ENCODE measurements around the gene OR11A1. TPM values are rescaled to one million over a fixed set of nuclear protein-coding genes. Genes with fewer than 3 reads are reported as not detected.

The OR11A1 gene
- not detected for total RNA-seq (2021; fragmentation: NEBNext Ultra II Directional; extraction: Animal tissue kit (Norgen Biotek cat#: 25700))
- long read RNA-seq: 0 reads

DNA sequence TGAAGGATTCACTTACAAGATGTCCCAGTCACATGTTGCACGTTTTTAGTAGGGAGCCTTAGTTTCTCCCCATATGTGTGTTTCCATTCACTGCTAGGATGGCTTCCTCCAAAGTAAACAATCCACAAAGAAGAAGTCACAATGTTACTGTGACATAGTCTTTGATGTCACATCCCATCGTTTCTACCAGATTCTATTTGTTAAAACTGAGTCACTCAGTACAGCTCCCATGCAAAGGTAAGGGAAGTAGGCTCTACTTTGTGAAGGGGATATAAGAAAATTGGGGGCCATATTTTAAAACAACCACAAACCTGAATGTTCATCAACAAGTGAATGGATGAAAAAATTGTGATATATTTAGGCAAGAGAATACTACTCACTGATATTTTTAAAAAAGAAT, at the start of gene OR11A1, which contains the start of gene OR2H1:
OR11A1 (minus strand) TSS at position 101 of the 400 bp plus-strand sequence. CDS start 29,430 bp downstream, outside the sequence.
OR2H1 (plus strand) TSS at position 185 of the 400 bp plus-strand sequence. CDS start 4,615 bp downstream, outside the sequence.
- DNase-seq: no peak
- Mint-ChIP-seq H3K4me3 (no peak within 1 kb of the TSS), H3K36me3 (ENCODE audit: low read depth) (0 out of 2 replicates have a peak, but pooled peaks cover under 1% of the 10 kb centered on the region), H3K4me1 (ENCODE audit: low read depth) (no peaks in the 10 kb centered on the region), H3K9me3 (peaks cover 23% of the 10 kb centered on the region), H3K27ac (no peak within 1 kb of the TSS), H3K27me3 (ENCODE audit: insufficient read depth) (no peaks in the 10 kb centered on the region)
- TF ChIP-seq, protein P1, sequence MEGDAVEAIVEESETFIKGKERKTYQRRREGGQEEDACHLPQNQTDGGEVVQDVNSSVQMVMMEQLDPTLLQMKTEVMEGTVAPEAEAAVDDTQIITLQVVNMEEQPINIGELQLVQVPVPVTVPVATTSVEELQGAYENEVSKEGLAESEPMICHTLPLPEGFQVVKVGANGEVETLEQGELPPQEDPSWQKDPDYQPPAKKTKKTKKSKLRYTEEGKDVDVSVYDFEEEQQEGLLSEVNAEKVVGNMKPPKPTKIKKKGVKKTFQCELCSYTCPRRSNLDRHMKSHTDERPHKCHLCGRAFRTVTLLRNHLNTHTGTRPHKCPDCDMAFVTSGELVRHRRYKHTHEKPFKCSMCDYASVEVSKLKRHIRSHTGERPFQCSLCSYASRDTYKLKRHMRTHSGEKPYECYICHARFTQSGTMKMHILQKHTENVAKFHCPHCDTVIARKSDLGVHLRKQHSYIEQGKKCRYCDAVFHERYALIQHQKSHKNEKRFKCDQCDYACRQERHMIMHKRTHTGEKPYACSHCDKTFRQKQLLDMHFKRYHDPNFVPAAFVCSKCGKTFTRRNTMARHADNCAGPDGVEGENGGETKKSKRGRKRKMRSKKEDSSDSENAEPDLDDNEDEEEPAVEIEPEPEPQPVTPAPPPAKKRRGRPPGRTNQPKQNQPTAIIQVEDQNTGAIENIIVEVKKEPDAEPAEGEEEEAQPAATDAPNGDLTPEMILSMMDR (IDR thresholded peaks at IDR 0.05): no peak

GRCh38 chr6:29506446-29507067, 49.7 kb upstream of the OR11A1 start:
- Mint-ChIP-seq H3K4me1 (ENCODE audit: low read depth) (no peaks in the 10 kb centered on the region), H3K9me3 (peaks cover 46% of the 10 kb centered on the region), H3K4me3 (no peak overlapping the region), H3K27ac (no peak overlapping the region), H3K36me3 (ENCODE audit: low read depth) (no peaks in the 10 kb centered on the region; the same call in 1 of the 2 replicates), H3K27me3 (ENCODE audit: insufficient read depth) (peaks cover 2% of the 10 kb centered on the region; the same call in 1 of the 2 replicates)
- no peak for DNase-seq
- TF ChIP-seq, protein P1 (IDR thresholded peaks at IDR 0.05): no peak

GRCh38 chr6:29505808-29506207, 48.9 kb upstream of the OR11A1 start:
- H3K4me3 Mint-ChIP-seq: no peak overlapping the region
- H3K4me1 Mint-ChIP-seq (ENCODE audit: low read depth): no peaks in the 10 kb centered on the region
- peaks cover 42% of the 10 kb centered on the region for H3K9me3 Mint-ChIP-seq
- no peaks in the 10 kb centered on the region; the same call in 1 of the 2 replicates for H3K36me3 Mint-ChIP-seq (ENCODE audit: low read depth)
- H3K27me3 Mint-ChIP-seq (ENCODE audit: insufficient read depth): peaks cover 2% of the 10 kb centered on the region; the same call in 1 of the 2 replicates
- no peak for DNase-seq
- TF ChIP-seq, protein P1 (IDR thresholded peaks at IDR 0.05): no peak
- H3K27ac Mint-ChIP-seq: no peak overlapping the region

GRCh38 chr6:29504961-29505360, 48.1 kb upstream of the OR11A1 start:
- H3K36me3 Mint-ChIP-seq (ENCODE audit: low read depth): no peaks in the 10 kb centered on the region; the same call in 1 of the 2 replicates
- no peak overlapping the region for H3K27ac Mint-ChIP-seq
- no peak overlapping the region for H3K4me3 Mint-ChIP-seq
- no peaks in the 10 kb centered on the region for H3K4me1 Mint-ChIP-seq (ENCODE audit: low read depth)
- TF ChIP-seq, protein P1 (IDR thresholded peaks at IDR 0.05): no peak
- peaks cover 45% of the 10 kb centered on the region for H3K9me3 Mint-ChIP-seq
- H3K27me3 Mint-ChIP-seq (ENCODE audit: insufficient read depth): no peaks in the 10 kb centered on the region; the same call in 1 of the 2 replicates
- DNase-seq: no peak

DNA sequence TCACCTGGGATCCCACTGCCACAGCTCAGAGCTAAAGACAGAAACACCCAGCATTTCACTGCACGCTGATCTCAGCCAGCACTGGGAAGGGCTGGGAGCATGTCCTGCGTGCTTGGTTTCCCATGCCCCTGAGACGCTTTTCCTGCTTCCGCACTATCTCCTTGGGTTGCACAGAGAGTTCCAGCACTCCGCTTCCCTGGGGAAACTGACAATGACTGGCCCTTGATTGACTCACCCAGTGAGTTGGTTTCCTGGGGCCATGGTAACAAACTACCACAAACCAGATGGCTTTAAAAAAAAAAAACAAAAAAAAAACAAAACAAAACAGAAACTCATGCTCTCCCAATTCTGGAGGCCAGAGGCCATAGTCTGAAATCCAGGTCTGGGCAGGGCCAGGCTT, 45.7 kb upstream of the OR11A1 start:
- peaks cover 44% of the 10 kb centered on the region for H3K9me3 Mint-ChIP-seq
- H3K27me3 Mint-ChIP-seq (ENCODE audit: insufficient read depth): no peaks in the 10 kb centered on the region; the same call in 1 of the 2 replicates
- TF ChIP-seq, protein P1 (IDR thresholded peaks at IDR 0.05): no peak
- H3K4me3 Mint-ChIP-seq: no peak overlapping the region
- no peaks in the 10 kb centered on the region for H3K4me1 Mint-ChIP-seq (ENCODE audit: low read depth)
- DNase-seq: no peak
- H3K27ac Mint-ChIP-seq: no peak overlapping the region
- H3K36me3 Mint-ChIP-seq (ENCODE audit: low read depth): no peaks in the 10 kb centered on the region; the same call in 1 of the 2 replicates

All from HFFc6 (cell line).